ENCODE measurements around the gene LINC00237. TPM values are rescaled to one million over a fixed set of nuclear protein-coding genes. Genes with fewer than 3 reads are reported as not detected.
A peak's percentile ranks its signal among the peaks of the same experiment; 100 is the strongest.

Gene LINC00237
- total RNA-seq, 1 experiment from 2014 or later, result 0.90 TPM

DNA sequence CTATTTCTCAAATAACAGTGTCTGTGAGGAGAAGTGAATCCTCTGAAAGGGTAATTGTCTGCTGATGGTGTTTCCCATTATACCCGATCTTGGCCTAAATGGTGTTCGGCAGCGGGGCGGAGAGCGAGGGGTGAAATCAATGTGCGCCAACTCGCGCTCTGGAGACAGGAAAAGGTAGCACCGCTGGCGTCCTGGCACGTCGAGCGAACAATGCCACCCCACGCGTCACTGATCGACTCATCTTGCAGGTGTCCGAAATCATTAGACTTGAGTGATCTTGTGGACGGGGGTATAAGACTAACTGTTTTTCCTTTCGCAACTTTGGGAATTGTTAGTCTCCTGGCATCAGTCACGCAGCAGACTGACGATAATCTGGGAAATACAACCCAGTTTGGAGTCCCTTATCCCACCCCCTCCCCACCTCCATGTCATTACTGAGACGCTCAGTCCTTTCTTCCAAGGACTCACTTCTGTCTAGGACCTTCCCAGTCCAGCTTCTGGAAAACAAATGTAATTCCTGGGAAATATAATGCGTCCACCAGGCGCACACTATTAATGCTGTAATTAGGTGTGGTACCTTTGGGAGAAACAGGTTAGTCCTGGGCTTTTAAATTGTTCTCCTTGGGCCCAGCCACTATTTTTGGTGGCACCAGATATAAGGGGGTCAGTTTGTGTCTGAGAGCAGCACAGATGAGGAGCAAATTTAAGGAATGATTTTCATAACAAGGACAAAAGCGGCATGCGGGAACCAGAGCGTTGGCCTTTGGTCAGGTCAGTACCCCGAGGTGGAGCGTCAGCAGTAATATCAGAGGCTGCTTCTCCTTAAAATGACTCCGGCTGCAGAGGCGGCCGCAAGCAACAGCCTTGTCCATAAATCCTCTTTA is 2.3 kb downstream of the LINC00237 start:
- Histone ChIP-seq H2AFZ (ENCODE audit: low read length) (no peak overlapping the region), H3K4ac (ENCODE audit: low read depth, low read length) (no peak overlapping the region), H2BK20ac (ENCODE audit: low read depth, low read length, poor library complexity, severe bottlenecking) (no peak overlapping the region), H3K4me2 (ENCODE audit: insufficient read depth, insufficient read length, low read length) (peak overlapping the region; percentile 89), H3K23ac (ENCODE audit: insufficient read length, low read depth, low read length) (no peak overlapping the region), H4K20me1 (ENCODE audit: control insufficient read depth, insufficient read depth, insufficient read length) (no peaks in the 10 kb centered on the region), H4K5ac (ENCODE audit: insufficient read length, low read depth, low read length) (no peak overlapping the region), H3K4me1 (ENCODE audit: insufficient read depth, low read length) (no peaks in the 10 kb centered on the region; the same call in 1 of the 2 replicates), H2BK15ac (ENCODE audit: low read depth, low read length) (no peak overlapping the region), H3K14ac (ENCODE audit: insufficient read depth, low read length) (no peak overlapping the region), H4K8ac (replicated peaks; ENCODE audit: insufficient read length, low read depth, low read length) (no peak overlapping the region), H3K27ac (ENCODE audit: insufficient read length, low read depth, low read length) (no peak overlapping the region), H4K91ac (ENCODE audit: insufficient read length, low read depth, low read length) (no peak overlapping the region), H3K23me2 (ENCODE audit: insufficient read length, low read depth, low read length, poor library complexity, severe bottlenecking) (peaks cover 59% of the 10 kb centered on the region), H2BK120ac (ENCODE audit: low read depth, low read length, poor library complexity, severe bottlenecking) (no peak overlapping the region), H3K9ac (ENCODE audit: extremely low read depth, insufficient read length, low read length) (no peak overlapping the region), H2BK12ac (ENCODE audit: insufficient read length, low read depth, low read length) (no peak overlapping the region), H3K27me3 (ENCODE audit: insufficient read depth, low read length) (peaks cover 43% of the 10 kb centered on the region), H3K79me2 (ENCODE audit: insufficient read depth, low read length) (no peaks in the 10 kb centered on the region), H3K9me3 (ENCODE audit: control insufficient read depth, low read depth, low read length) (no peaks in the 10 kb centered on the region), H3T11ph (ENCODE audit: low read length) (no peak overlapping the region), H3K56ac (ENCODE audit: insufficient read length, low read depth, low read length) (no peak overlapping the region), H2BK5ac (ENCODE audit: insufficient read length, low read length) (no peak overlapping the region), H3K79me1 (ENCODE audit: insufficient read depth, low read depth, low read length, poor library complexity, severe bottlenecking) (no peaks in the 10 kb centered on the region), H2AK5ac (ENCODE audit: insufficient read length, low read length) (no peak overlapping the region), H3K18ac (ENCODE audit: insufficient read length, low read depth, low read length) (no peak overlapping the region)
- H3K36me3 Mint-ChIP-seq (ENCODE audit: insufficient read depth in 1 of 3, low read depth in 3 of 3), result no peaks in the 10 kb centered on the region
- no CpG with 5 or more reads among the region's 32 CpGs for WGBS (ENCODE audit: extremely low coverage, insufficient read length, low lambda C conversion rate)
- H3K27ac Mint-ChIP-seq, result no peak overlapping the region
- TF ChIP-seq, protein P1, sequence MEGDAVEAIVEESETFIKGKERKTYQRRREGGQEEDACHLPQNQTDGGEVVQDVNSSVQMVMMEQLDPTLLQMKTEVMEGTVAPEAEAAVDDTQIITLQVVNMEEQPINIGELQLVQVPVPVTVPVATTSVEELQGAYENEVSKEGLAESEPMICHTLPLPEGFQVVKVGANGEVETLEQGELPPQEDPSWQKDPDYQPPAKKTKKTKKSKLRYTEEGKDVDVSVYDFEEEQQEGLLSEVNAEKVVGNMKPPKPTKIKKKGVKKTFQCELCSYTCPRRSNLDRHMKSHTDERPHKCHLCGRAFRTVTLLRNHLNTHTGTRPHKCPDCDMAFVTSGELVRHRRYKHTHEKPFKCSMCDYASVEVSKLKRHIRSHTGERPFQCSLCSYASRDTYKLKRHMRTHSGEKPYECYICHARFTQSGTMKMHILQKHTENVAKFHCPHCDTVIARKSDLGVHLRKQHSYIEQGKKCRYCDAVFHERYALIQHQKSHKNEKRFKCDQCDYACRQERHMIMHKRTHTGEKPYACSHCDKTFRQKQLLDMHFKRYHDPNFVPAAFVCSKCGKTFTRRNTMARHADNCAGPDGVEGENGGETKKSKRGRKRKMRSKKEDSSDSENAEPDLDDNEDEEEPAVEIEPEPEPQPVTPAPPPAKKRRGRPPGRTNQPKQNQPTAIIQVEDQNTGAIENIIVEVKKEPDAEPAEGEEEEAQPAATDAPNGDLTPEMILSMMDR (conservative IDR thresholded peaks at IDR 0.05), result no peak
- peaks cover 42 to 58% of the 10 kb centered on the region in 2 experiments for H3K4me1 Mint-ChIP-seq
- peak overlapping the region; percentile 62 to 89 for H3K4me3 Mint-ChIP-seq
- peaks cover 98% of the 10 kb centered on the region for H3K27me3 Mint-ChIP-seq (ENCODE audit: low read depth)
- peak; percentile 42 for DNase-seq
- H3K9me3 Mint-ChIP-seq, result peaks cover 0 to 3% of the 10 kb centered on the region in 2 experiments; a peak in 2 of 5 replicates

All from H9 (cell line).